Stimulated activated CD8-positive, alpha-beta memory T cell treated with anti-CD3 and anti-CD28 coated beads, Interleukin-12 subunit alpha, Interleukin-12 subunit beta, amount 100 ng/mL, for 24 hours (primary cell): ENCODE measurements around the gene VAMP2.
"Not testable (repeated sequence)": the region's sequence is repeated elsewhere in the genome, so short reads cannot be mapped to it uniquely, and the experiment has no call there.

ENCODE experiments used
- DNase-seq: peaks from one replicate; pipeline ENCODE4 v3.0.0-alpha.2; 2020; ENCODE audit errors: extremely low read depth

VAMP2 gene

GRCh38 chr17:8176197-8176940 lies 13.6 kb upstream of the VAMP2 start, which contains the start of gene TMEM107:
Gene TMEM107, minus strand, starts transcription at chr17:8176380. Its CDS starts 94 bp downstream, at chr17:8176286.
- no peak for DNase-seq

GRCh38 chr17:8175795-8176196 lies 13.0 kb upstream of the VAMP2 start:
- DNase-seq, result no peak

- no peak for DNase-seq
Measured at GRCh38 chr17:8173871-8174322, 11.1 kb upstream of the VAMP2 start.

GRCh38 chr17:8173056-8173870 lies 10.5 kb upstream of the VAMP2 start:
- DNase-seq, result no peak

- DNase-seq, result not testable (repeated sequence)
Measured at GRCh38 chr17:8170186-8170585, 7.4 kb upstream of the VAMP2 start.

GRCh38 chr17:8167526-8167925 lies 4.8 kb upstream of the VAMP2 start:
- DNase-seq, result no peak

GRCh38 chr17:8166731-8167130 lies 4.0 kb upstream of the VAMP2 start:
- no peak for DNase-seq

GRCh38 chr17:8164815-8165131 lies 2.0 kb upstream of the VAMP2 start:
- DNase-seq, result no peak

- no peak for DNase-seq
Measured at GRCh38 chr17:8163978-8164814, 1.4 kb upstream of the VAMP2 start.

GRCh38 chr17:8162997-8163977 lies 539 bp upstream of the VAMP2 start:
- no peak for DNase-seq

- no peak for DNase-seq
Measured at GRCh38 chr17:8161289-8162232, 1.2 kb downstream of the VAMP2 start.

- DNase-seq, result no peak
Measured at GRCh38 chr17:8160741-8161221, 2.0 kb downstream of the VAMP2 start.

GRCh38 chr17:8160224-8160577 lies 2.5 kb downstream of the VAMP2 start:
- no peak for DNase-seq

GRCh38 chr17:8159459-8160223 lies 3.1 kb downstream of the VAMP2 start:
- DNase-seq, result no peak

- DNase-seq, result no peak
Measured at GRCh38 chr17:8159032-8159400, 3.7 kb downstream of the VAMP2 start.

GRCh38 chr17:8158267-8159031 lies 4.3 kb downstream of the VAMP2 start:
- DNase-seq, result peak; percentile 64

- DNase-seq, result peak; percentile 100
Measured at GRCh38 chr17:8156246-8156992, 6.3 kb downstream of the VAMP2 start.

- no peak for DNase-seq
Measured at GRCh38 chr17:8155996-8156245, 6.8 kb downstream of the VAMP2 start.
